HG02938 (cell line): Measurements from ENCODE around the gene DELE1.
"Not testable (repeated sequence)": the region's sequence is repeated elsewhere in the genome, so short reads cannot be mapped to it uniquely, and the experiment has no call there.

ENCODE experiments used
- ATAC-seq: cut with Tn5 transposase; IDR thresholded peaks from one replicate; pipeline ENCODE4 v1.9.1; 2021; ENCODE audit warnings: mild to moderate bottlenecking, moderate library complexity; ENCODE audit not compliant: unreplicated experiment

The DELE1 gene

GRCh38 chr5:141889282-141889871, 34.3 kb upstream of the DELE1 start:
- no peak for ATAC-seq

DNA sequence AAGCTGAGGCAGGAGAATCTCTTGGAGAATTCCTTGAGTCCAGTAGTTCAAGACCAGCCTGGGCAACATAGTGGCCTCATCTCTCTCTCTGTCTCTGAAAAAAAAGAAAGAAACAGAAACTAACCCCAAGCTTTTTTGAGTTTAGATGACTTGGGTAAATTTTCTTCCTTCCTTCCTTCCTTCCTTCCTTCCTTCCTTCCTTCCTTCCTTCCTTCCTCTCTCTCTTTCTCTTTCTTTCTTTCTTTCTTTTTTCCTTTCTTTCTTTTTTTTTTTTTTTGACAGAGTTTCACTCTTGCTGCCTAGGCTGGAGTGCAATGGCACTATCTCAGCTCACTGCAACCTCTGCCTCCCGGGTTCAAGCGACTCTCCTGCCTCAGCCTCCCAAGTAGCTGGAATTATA, 33.2 kb upstream of the DELE1 start:
- not testable (repeated sequence) for ATAC-seq

DNA sequence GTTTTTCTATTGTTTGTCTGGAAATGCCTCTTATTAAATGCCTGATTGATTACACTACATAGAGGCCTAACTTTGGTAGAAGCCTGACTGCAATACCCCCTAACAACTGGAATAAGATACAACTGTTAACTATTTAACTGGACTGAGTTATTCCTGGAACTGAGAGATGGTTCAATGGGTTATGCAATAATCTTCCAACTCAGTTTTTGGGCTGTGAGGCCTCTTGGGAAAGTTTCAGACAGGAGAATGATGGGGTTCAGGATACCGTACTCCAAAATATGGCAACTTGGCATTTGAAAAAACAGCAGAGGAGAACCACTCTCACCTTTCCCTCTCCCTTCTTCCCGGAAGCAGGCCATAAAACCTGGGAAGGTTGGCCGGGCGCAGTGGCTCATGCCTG, 26.2 kb upstream of the DELE1 start:
- no peak for ATAC-seq

DNA sequence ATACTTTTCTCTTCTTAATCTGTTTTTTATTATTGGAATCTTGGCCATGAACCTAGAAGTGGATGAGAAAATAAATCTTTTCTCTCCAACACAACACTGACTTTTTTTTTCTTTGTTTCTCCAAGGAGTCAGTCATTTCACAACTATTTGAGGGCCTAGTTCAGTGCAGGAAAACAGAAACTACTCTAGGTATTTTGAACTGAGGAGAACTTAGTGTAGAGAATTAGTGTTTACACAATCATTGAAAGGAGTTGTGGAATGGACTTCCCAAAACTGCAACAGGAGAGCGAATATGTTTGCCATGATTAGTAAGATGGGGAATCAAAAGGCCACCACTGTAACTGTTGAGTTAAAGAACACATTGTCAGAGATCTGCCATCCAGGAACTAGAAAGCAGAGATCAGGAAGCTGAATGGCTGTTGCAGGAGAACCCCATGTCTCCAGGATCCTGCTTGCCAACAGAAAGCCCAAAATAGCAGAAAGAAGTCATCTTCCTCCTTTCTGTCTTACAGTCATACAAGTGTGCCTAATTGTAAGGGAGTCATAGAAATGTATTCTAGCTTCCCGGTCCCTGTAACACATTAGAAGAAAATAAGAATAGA, 25.1 kb upstream of the DELE1 start:
- ATAC-seq = no peak

GRCh38 chr5:141902015-141902814, 21.5 kb upstream of the DELE1 start:
- ATAC-seq = no peak

DNA sequence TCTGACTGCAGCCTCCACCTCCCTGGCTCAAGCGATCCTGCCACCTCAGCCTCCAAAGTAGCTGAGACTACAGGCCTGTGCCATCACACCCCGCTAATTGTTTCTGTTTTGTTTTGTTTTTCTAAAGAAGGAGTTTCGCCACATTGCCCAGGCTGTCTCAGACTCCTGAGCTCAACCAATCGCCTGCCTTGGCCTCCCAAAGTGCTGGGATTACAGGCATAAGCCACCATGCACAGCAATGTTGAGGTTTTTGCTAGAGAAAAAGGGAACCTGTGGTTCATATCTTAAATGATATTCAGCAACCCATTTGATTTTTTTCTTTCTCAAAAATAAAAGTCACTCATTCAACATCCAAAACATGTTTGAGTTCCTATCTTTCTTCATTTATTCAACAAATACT, 20.4 kb upstream of the DELE1 start:
- no peak for ATAC-seq

DNA sequence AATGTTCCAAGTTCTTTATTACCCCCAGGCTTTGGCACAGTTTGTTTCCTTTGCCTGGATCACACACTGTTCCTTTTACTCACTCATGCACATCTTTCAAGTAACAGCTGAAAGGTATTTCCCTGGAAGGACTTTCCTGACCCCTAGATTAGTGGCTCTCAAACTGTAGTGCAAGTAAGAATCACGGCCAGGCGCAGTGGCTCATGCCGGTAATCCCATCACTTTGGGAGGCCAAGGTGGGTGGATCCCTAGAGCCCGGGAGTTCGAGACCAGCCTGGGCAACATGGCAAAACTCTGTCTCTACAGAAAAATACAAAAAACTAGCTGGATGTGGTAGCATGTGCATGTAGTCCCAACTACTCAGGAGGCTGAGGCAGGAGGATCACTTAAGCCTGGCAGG, 19.1 kb upstream of the DELE1 start:
- ATAC-seq = no peak

DNA sequence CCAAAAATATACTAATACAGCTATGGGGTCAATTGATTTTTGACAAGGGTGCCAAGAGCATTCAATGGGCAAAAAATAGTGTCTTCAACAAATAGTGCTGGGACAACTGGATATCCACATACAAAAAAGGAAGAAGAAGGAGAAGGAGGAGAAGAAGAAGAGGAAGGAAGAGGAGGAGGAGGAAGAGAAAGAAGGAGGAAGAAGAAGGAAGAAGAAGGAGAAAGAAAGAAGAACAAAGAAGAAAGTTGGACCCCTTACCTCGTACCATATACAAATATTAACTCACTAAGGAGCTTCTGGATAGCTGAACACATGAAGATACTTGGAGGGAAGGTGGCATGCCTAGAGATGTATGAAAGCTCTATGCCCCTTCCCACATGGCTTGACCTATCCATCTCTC, 17.2 kb upstream of the DELE1 start:
- no peak for ATAC-seq

DNA sequence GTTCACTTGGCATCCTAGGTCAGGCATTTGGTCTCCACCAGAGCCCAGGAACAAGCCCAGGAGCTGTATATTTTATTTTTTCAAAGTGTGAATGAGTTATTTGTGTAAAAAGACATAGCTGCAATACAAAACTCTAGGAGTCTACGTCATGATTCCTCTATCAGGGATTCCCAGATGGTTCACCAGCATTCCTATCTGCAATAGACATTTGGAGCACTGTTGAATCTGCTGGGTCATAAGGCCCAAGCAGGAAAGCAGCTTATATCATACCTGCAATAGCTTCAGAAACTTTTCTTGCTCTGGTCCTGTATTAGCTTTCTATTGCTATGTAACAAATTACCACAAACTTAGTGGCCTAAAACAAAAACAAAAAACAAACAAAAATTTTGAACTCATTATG, 16.7 kb upstream of the DELE1 start:
- no peak for ATAC-seq

GRCh38 chr5:141908796-141909195, 14.9 kb upstream of the DELE1 start:
- no peak for ATAC-seq

DNA sequence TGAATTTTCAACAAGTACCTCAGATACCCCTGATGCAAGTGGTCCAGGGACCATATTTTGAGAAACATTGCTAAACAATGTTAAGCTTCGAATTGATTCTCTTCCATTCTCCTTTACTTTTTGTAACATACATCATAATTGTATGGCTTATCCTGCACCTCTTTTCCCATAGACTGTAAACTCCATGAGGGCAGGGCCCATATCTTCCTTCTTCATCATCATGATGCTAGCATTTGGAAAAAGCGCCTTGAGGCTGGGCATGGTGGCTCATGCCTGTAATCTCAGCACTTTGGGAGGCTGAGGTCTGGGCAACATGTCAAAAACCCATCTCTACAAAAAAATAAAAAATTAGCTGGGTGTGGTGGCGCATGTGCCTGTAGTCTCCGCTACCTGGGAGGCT, 14.5 kb upstream of the DELE1 start:
- no peak for ATAC-seq

- ATAC-seq = no peak
These were observed 13.4 kb upstream of the DELE1 start for GRCh38 chr5:141910271-141910673.

DNA sequence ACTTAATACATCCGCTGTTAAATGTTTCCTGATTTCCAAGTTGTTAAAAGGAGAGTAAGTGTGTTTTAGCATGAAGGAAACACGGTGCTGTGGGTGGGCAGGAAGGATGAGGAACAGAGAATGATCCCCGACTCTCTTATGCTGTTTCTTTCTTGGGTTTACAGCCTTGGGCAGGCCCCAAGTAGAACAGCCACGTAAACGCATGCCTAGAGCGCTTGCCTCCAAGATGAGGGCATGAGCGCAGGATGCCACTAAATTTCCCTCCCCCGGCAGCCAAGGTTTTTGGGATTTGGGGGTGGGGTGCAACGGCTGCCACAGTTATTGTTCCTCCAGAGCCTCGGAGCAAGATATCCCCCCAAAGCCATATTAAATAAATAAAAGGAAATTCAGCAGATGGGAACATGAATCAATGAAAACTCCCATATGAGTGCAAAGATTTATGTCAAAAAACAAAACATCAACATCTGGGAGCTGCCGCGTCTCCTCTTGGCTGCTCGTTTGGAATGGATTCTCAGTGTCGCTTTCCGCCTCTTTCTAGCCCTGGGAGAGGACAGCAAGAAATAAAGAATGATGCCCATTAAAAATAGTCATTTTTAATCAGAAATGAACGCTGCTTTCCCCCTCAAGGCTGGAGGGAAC, 10.0 kb upstream of the DELE1 start:
- no peak for ATAC-seq

DNA sequence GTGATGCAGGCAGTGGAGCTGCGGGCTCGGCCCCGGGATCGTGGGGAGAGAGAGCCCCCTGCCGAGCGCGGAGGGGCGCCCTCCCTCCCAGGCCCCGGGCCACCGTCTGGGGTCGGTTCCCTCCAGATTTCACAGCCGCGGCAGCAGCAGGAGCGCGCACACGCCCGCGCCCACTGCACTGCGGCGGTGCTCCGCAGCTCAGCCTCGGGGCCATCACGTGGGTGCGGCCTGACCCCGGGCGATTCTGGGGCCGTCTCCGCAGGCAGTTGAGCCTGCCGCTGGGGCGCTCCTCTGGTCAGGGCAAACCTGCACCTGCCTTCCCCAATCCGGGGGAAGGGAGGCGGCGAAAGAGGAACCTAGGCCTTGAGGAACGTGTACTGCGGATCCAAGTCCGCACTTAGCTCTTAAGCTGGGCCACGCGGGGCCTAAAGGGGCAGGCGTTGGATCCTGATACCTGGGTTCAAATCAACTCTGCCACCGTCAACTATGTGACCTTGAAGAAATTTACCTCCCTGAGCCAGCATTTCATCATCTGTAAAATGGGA, 9.4 kb upstream of the DELE1 start:
- no peak for ATAC-seq

- no peak for ATAC-seq
These were observed 8.9 kb upstream of the DELE1 start for GRCh38 chr5:141914797-141915196.

DNA sequence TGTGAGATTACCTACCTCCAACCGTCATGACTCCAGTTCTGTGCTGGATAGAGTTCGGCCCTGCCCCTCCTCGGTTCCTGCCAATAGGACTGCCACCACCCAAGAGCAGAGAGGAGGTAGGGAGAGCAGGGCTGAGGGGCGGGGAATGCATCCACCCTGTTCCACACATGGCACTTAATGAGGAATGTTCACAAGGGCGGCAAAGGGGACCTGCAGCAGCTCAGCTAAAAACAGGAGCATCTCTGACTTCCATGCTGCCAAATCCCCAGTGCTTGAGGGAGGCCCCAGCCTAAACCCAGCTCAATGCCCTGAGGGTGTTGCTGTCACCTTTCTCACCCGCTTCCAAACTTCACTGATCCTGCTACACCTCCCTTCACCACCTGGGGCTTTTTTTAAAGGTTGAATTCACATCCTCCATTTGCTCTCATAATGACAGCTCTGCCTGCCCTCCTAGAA, 7.8 kb upstream of the DELE1 start:
- no peak for ATAC-seq

- no peak for ATAC-seq
These were observed 7.1 kb upstream of the DELE1 start for GRCh38 chr5:141916522-141916921.

GRCh38 chr5:141917760-141918159, 5.9 kb upstream of the DELE1 start:
- no peak for ATAC-seq

GRCh38 chr5:141919218-141920119, 4.2 kb upstream of the DELE1 start:
- ATAC-seq = no peak

GRCh38 chr5:141920771-141921170, 2.9 kb upstream of the DELE1 start:
- ATAC-seq = no peak
